Measurements from ENCODE around the gene RERE.

RERE gene

GRCh38 chr1:8736927-8737326, 80.5 kb downstream of the RERE start:
- Histone ChIP-seq H4K20me1 (ENCODE audit: insufficient read depth, low read length) (0 out of 2 replicates have a peak, but pooled peaks cover 3% of the 10 kb centered on the region), H3K9me3 (ENCODE audit: insufficient read depth, low read length, severe bottlenecking) (peaks cover 4% of the 10 kb centered on the region), H2AFZ (ENCODE audit: low read depth, low read length) (no peak overlapping the region), H3K4me2 (ENCODE audit: insufficient read depth, low read length) (no peak overlapping the region), H3K36me3 (ENCODE audit: insufficient read depth, low read length) (peaks cover 4% of the 10 kb centered on the region; the same call in 1 of the 2 replicates), H3K4me3 (ENCODE audit: low read depth in 1 of 2, low read length in 2 of 2) (no peak overlapping the region), H3K27me3 (ENCODE audit: insufficient read depth, low read length, poor library complexity) (no peaks in the 10 kb centered on the region), H3K4me1 (ENCODE audit: insufficient read depth, low read length) (no peaks in the 10 kb centered on the region), H3K27ac (ENCODE audit: low read length) (no peak overlapping the region), H3K79me2 (ENCODE audit: insufficient read depth, low read length) (0 out of 2 replicates have a peak, but pooled peaks cover 4% of the 10 kb centered on the region), H3K9ac (ENCODE audit: low read depth, low read length) (no peak overlapping the region)
- no peak for ATAC-seq (ENCODE audit: insufficient read depth, low read depth)
- TF ChIP-seq, protein P1, sequence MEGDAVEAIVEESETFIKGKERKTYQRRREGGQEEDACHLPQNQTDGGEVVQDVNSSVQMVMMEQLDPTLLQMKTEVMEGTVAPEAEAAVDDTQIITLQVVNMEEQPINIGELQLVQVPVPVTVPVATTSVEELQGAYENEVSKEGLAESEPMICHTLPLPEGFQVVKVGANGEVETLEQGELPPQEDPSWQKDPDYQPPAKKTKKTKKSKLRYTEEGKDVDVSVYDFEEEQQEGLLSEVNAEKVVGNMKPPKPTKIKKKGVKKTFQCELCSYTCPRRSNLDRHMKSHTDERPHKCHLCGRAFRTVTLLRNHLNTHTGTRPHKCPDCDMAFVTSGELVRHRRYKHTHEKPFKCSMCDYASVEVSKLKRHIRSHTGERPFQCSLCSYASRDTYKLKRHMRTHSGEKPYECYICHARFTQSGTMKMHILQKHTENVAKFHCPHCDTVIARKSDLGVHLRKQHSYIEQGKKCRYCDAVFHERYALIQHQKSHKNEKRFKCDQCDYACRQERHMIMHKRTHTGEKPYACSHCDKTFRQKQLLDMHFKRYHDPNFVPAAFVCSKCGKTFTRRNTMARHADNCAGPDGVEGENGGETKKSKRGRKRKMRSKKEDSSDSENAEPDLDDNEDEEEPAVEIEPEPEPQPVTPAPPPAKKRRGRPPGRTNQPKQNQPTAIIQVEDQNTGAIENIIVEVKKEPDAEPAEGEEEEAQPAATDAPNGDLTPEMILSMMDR (IDR thresholded peaks at IDR 0.05; ENCODE audit: borderline replicate concordance, extremely low read depth, low read length, poor library complexity, severe bottlenecking) = no peak
- no peak for TF ChIP-seq EZH2 (IDR thresholded peaks at IDR 0.05; ENCODE audit: borderline replicate concordance, low read depth, low read length, severe bottlenecking)
- no peak for DNase-seq

DNA sequence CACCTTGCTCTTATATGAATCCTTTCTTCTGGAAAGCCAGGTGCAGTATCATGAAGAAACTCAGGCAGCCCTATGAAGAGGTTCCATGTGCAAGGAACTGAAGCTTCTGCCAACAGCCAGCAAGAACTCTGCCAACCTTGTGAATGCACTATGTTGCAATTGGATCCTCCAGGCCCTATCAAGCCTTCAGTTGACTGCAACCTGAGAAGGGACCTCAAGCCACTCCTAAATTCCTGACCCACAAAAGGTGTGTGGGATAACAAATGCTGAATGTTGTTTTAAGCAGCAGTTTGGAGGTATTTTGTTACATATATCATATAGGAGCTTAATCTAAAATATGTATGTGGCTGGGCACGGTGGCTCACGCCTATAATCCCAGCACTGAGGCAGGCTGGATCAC, 84.0 kb downstream of the RERE start:
- Histone ChIP-seq H3K36me3 (ENCODE audit: insufficient read depth, low read length) (no peaks in the 10 kb centered on the region), H3K4me1 (ENCODE audit: insufficient read depth, low read length) (no peaks in the 10 kb centered on the region), H3K27ac (ENCODE audit: low read length) (no peak overlapping the region), H2AFZ (ENCODE audit: low read depth, low read length) (no peak overlapping the region), H3K4me3 (ENCODE audit: low read depth in 1 of 2, low read length in 2 of 2) (no peak overlapping the region), H3K9me3 (ENCODE audit: insufficient read depth, low read length, severe bottlenecking) (peaks cover 3% of the 10 kb centered on the region), H3K4me2 (ENCODE audit: insufficient read depth, low read length) (no peak overlapping the region), H3K79me2 (ENCODE audit: insufficient read depth, low read length) (no peaks in the 10 kb centered on the region; the same call in 1 of the 2 replicates), H3K27me3 (ENCODE audit: insufficient read depth, low read length, poor library complexity) (no peaks in the 10 kb centered on the region), H3K9ac (ENCODE audit: low read depth, low read length) (no peak overlapping the region), H4K20me1 (ENCODE audit: insufficient read depth, low read length) (0 out of 2 replicates have a peak, but pooled peaks cover 6% of the 10 kb centered on the region)
- ATAC-seq (ENCODE audit: insufficient read depth, low read depth) (no peak), DNase-seq (no peak)
- TF ChIP-seq, protein P1 (IDR thresholded peaks at IDR 0.05; ENCODE audit: borderline replicate concordance, extremely low read depth, low read length, poor library complexity, severe bottlenecking) = no peak
- no peak for TF ChIP-seq EZH2 (IDR thresholded peaks at IDR 0.05; ENCODE audit: borderline replicate concordance, low read depth, low read length, severe bottlenecking)

GRCh38 chr1:8731162-8731561, 86.3 kb downstream of the RERE start:
- Histone ChIP-seq H3K4me2 (ENCODE audit: insufficient read depth, low read length) (no peak overlapping the region), H3K4me1 (ENCODE audit: insufficient read depth, low read length) (no peaks in the 10 kb centered on the region), H3K4me3 (ENCODE audit: low read depth in 1 of 2, low read length in 2 of 2) (no peak overlapping the region), H3K27ac (ENCODE audit: low read length) (no peak overlapping the region), H3K79me2 (ENCODE audit: insufficient read depth, low read length) (peaks cover 6% of the 10 kb centered on the region; the same call in 1 of the 2 replicates), H2AFZ (ENCODE audit: low read depth, low read length) (no peak overlapping the region), H3K27me3 (ENCODE audit: insufficient read depth, low read length, poor library complexity) (no peaks in the 10 kb centered on the region), H3K9me3 (ENCODE audit: insufficient read depth, low read length, severe bottlenecking) (peaks cover 3% of the 10 kb centered on the region), H3K9ac (ENCODE audit: low read depth, low read length) (no peak overlapping the region), H3K36me3 (ENCODE audit: insufficient read depth, low read length) (no peaks in the 10 kb centered on the region), H4K20me1 (ENCODE audit: insufficient read depth, low read length) (peaks cover 12% of the 10 kb centered on the region)
- DNase-seq (no peak), ATAC-seq (ENCODE audit: insufficient read depth, low read depth) (no peak)
- TF ChIP-seq, protein P1 (IDR thresholded peaks at IDR 0.05; ENCODE audit: borderline replicate concordance, extremely low read depth, low read length, poor library complexity, severe bottlenecking) = no peak
- TF ChIP-seq EZH2 (IDR thresholded peaks at IDR 0.05; ENCODE audit: borderline replicate concordance, low read depth, low read length, severe bottlenecking) = no peak
